Progenitor cell of endocrine pancreas (in vitro differentiated cells): ENCODE measurements around the gene OSBPL9. TPM values are rescaled to one million over a fixed set of nuclear protein-coding genes. Genes with fewer than 3 reads are reported as not detected.

Experiments
- DNase-seq: peaks from one replicate; pipeline ENCODE4 v3.0.0; 2021; ENCODE audit warnings: low spot score; ENCODE audit not compliant: unreplicated experiment
- H3K27ac Mint-ChIP-seq: 2 replicates; pipeline ENCODE4 v1.8.0; 2021; ENCODE audit warnings: mild to moderate bottlenecking, moderate library complexity, mixed read lengths
- H3K27me3 Mint-ChIP-seq: 2 replicates; pipeline ENCODE4 v1.8.0; 2021; ENCODE audit warnings: mixed read lengths
- H3K36me3 Mint-ChIP-seq: 2 replicates; pipeline ENCODE4 v1.8.0; 2022; ENCODE audit warnings: mixed read lengths; ENCODE audit not compliant: insufficient read depth
- H3K4me1 Mint-ChIP-seq: 2 replicates; pipeline ENCODE4 v1.8.0; 2021; ENCODE audit warnings: low read depth, mixed read lengths
- H3K4me3 Mint-ChIP-seq: 2 replicates; pipeline ENCODE4 v1.8.0; 2021; ENCODE audit warnings: low read depth, mild to moderate bottlenecking, moderate library complexity, mixed read lengths
- H3K9me3 Mint-ChIP-seq: 2 replicates; pipeline ENCODE4 v1.8.0; 2021; ENCODE audit warnings: low read depth, mixed read lengths
- CTCF ChIP-seq: fragments of 200-600 bp; sonication (generic); IDR thresholded peaks from one replicate; pipeline ENCODE4 v1.5.0; 2021; ENCODE audit warnings: antibody characterized with exemption, mild to moderate bottlenecking; ENCODE audit not compliant: unreplicated experiment
- total RNA-seq: library from RNA; stranded (reverse); gene quantifications from 2 replicates; pipeline ENCODE4 v1.2.1, GENCODE V29; 2021

Gene OSBPL9
- total RNA-seq, 1 donor from 2014 or later: 138 TPM

GRCh38 chr1:51741121-51741681 is 124.3 kb downstream of the OSBPL9 start:
- H3K27ac Mint-ChIP-seq: peak overlapping the region; percentile 2
- DNase-seq: no peak
- H3K9me3 Mint-ChIP-seq: no peaks in the 10 kb centered on the region
- no peaks in the 10 kb centered on the region for H3K27me3 Mint-ChIP-seq
- no peak for TF ChIP-seq CTCF
- peaks cover 56% of the 10 kb centered on the region for H3K4me1 Mint-ChIP-seq
- H3K36me3 Mint-ChIP-seq: peaks cover 4% of the 10 kb centered on the region
- no peak overlapping the region for H3K4me3 Mint-ChIP-seq

GRCh38 chr1:51744506-51745303 is 127.8 kb downstream of the OSBPL9 start:
- H3K27me3 Mint-ChIP-seq: no peaks in the 10 kb centered on the region
- peak overlapping the region; percentile 44 for H3K4me3 Mint-ChIP-seq
- no peak for DNase-seq
- peak overlapping the region; percentile 56 for H3K27ac Mint-ChIP-seq
- peaks cover 10% of the 10 kb centered on the region for H3K36me3 Mint-ChIP-seq
- peaks cover 37% of the 10 kb centered on the region for H3K4me1 Mint-ChIP-seq
- no peak for TF ChIP-seq CTCF
- no peaks in the 10 kb centered on the region for H3K9me3 Mint-ChIP-seq

DNA sequence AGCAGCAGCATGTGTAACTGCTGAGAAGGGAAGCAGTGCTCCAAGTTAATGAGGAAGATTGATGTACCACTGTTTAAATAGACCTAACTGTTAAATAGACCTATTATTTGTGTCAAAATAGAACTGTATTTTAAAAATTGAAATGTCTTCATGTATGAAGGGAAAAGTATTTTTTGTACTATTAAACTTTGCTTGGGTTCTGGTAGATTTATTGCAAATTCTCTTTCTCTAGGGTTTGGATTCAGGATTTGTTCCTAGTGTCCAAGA is 128.3 kb downstream of the OSBPL9 start:
- no peak for DNase-seq
- H3K9me3 Mint-ChIP-seq: no peaks in the 10 kb centered on the region
- no peaks in the 10 kb centered on the region for H3K27me3 Mint-ChIP-seq
- H3K27ac Mint-ChIP-seq: no peak overlapping the region
- peaks cover 10% of the 10 kb centered on the region for H3K36me3 Mint-ChIP-seq
- H3K4me3 Mint-ChIP-seq: peak overlapping the region; percentile 44
- no peak for TF ChIP-seq CTCF
- peaks cover 37% of the 10 kb centered on the region for H3K4me1 Mint-ChIP-seq

GRCh38 chr1:51749151-51749550 is 132.3 kb downstream of the OSBPL9 start:
- H3K27ac Mint-ChIP-seq: no peak overlapping the region
- TF ChIP-seq CTCF: no peak

GRCh38 chr1:51750218-51750617 is 133.3 kb downstream of the OSBPL9 start:
- Mint-ChIP-seq H3K9me3 (peaks cover 4% of the 10 kb centered on the region), H3K27ac (no peak overlapping the region), H3K27me3 (no peaks in the 10 kb centered on the region), H3K36me3 (peaks cover 31% of the 10 kb centered on the region), H3K4me1 (peaks cover 12% of the 10 kb centered on the region), H3K4me3 (no peak overlapping the region)
- TF ChIP-seq CTCF: no peak
- no peak for DNase-seq

More at GRCh38 chr1:51749151-51749550, 132.3 kb downstream of the OSBPL9 start:
- Mint-ChIP-seq H3K27me3 (no peaks in the 10 kb centered on the region), H3K9me3 (peaks cover 4% of the 10 kb centered on the region), H3K4me3 (no peak overlapping the region), H3K36me3 (peaks cover 26% of the 10 kb centered on the region), H3K4me1 (peaks cover 23% of the 10 kb centered on the region)
- DNase-seq: no peak
